RKO (cell line): ENCODE measurements around the gene TMEM218.

Experiments
- DNase-seq: peaks from one replicate; pipeline ENCODE4 v3.0.0-alpha.2; 2016; ENCODE audit warnings: low spot score

TMEM218 gene

DNA sequence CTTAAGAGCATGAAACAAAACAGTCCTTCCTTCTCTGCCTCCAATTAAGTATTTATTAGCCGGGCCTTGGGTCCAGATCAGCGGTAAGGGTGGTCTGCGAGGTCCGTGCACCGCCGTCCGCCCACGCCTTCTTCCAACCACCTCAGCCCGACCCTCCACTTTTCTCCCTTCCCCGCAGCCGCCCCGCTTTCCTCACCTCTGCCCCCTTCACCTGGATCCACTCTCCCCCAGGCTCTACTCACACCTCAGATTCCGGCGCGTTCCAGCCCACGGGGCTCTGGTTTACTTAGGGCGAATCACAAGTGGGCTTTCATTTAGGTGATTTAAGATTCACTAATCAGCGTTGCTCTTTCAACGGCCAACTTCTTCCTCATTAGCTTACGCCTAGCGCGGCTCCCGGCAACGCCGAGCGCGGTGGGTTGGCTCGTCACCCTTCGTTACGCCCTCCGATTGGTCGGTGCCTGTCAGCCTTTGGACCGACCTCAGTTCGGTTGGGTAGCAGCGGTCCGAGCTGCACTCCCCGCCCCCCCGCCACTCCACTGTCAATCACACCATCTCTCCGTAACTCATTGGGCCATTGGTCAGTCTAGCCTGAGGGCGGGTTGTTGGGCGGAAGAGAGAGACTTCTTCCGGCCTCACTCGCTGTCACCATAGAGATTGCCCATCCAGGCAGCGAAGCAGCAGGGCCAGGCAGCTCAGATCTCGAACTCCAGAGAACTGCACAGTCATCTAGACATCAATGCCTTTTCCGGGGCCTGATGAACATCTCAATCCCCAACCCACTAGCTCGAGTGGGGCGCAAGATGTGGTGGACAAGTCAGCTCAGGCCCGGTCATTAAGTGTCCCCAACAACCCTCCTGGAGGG is at the start of gene TMEM218:
Gene TMEM218, minus strand, starts transcription at position 284 of the 865 bp plus-strand sequence. CDS start 9,385 bp downstream, outside the sequence.
- peak; percentile 98 for DNase-seq

DNA sequence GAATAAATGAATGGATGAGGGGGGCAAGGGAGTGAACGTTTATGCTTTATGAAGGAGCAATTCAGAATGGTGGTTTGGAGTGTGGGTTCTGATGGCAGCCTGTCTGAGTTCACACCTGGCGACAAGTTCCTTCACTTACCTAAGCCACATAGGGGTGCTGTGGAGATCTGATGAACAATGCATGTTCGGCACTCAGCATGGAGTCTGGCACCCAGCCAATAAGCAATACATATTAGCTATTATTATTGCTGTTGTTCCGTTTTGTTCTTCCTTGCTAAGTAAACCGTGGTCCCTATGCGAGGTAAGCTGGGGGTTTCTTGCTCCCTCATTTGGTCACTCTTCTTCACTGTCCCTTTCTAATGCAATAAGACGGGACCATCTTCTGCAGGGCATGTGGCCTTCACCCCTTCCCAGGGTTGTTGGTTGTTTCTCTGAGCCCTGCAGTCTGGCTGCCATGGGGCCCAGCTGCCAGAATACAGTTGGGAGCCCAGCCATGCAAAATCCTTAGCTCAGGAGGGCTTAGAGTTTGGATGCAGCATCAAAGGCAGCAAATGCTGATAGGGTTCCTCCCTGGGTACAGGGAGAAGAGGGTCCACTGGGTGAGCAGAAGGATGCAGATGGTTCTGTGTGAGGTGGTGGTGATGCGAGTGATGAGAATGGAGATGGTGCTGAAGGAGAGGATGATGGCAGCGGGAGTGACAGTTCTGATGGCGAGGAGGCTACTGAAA is 46.7 kb upstream of the TMEM218 start:
- DNase-seq = no peak

DNA sequence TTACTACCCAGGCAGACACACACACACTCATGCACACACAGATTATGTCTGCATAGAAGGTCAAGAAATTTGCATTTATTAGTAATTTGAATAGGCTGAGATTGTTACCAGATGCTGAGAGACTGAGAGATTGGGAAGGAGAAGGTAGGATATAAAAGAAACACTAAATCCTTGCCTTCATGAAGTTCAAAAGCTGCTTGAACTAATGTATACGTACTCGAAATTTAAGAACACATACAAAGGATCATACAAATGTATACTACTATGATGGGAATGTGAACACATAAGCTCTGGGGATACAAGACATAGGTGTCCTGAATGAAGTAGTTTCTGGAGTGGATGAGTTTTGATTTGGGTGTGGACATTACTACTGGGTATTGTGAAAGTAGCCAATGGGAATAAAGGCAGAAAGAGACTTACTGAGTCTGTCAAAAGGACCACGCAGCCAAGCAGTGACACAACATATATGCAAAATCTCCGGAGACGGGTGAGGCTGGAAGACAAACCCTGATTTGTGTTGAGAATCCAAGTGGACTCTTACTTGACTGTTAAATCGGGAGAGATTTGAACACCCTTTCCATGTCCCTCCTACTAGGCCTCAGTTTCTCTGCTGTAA is 45.8 kb upstream of the TMEM218 start:
- DNase-seq = no peak

DNA sequence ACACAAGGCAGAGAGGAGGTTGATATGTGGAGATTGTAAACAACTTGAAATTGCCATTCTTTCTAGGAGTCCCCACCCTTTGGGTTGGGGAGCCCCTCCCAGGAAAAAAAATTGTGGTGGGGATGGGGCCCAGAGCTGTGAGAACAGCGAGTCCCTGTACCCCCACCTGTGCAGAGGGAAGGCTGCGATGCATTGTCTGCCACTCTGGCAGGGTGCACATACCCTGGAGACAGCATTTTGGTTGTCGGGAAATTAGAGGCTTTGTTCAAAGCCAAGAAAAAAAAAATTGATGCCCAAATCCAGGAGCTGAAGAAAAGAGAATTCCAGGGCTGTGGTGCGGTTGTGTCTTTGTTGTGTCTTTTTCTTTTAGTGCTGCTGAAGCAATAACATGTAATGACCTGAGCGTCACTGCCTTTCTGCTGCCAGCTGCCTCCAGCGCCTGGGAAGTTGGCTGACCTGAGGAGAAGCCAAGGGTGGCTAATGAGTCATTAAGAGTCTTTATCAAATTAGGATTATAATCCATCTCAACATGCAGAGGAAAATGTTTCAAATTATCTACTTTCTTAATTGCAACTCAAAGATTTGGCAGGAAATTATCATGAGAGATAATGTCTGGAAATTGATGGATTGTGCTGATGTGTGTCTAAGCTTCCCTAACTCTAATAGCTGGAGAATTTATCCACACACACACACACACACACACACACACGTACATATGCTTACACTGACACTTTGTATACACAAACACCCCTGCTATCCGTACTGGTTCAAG is 45.1 kb upstream of the TMEM218 start:
- DNase-seq = no peak

DNA sequence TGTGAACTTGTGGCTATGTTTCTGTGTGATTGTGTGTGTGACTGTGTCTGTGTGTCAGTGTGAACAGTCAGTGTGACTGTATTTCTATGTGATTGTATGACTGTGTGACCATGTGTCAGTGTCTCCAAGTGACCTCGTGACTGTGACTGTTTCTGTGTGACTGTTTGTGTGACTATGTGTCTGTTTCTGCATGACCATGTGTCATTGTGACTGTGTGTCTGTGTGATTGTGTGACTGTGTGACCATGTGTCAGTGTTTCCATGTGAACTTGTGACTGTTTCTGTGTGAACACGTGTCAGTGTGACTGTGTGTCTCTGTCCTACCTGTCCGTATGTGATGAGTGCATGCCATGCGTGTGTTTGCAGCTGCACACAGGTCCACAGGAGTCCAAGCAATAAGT is 44.3 kb upstream of the TMEM218 start:
- peak; percentile 53 for DNase-seq

DNA sequence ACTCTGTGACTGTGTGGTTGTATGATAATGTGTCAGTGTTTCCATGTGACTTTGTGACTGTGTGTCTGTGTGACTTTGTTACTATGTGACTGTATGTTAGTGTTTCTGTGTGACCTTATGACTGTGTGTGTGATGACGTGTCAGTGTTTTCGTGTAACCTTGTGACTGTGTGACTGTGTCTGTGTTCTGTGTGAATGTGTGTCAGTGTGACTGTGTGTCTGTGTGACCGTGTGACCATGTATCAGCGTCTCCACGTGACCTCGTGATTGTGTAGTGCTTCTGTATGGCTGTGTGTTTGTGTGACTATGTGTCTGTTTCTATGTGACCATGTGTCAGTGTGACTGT is 43.6 kb upstream of the TMEM218 start:
- DNase-seq = peak; percentile 24

DNA sequence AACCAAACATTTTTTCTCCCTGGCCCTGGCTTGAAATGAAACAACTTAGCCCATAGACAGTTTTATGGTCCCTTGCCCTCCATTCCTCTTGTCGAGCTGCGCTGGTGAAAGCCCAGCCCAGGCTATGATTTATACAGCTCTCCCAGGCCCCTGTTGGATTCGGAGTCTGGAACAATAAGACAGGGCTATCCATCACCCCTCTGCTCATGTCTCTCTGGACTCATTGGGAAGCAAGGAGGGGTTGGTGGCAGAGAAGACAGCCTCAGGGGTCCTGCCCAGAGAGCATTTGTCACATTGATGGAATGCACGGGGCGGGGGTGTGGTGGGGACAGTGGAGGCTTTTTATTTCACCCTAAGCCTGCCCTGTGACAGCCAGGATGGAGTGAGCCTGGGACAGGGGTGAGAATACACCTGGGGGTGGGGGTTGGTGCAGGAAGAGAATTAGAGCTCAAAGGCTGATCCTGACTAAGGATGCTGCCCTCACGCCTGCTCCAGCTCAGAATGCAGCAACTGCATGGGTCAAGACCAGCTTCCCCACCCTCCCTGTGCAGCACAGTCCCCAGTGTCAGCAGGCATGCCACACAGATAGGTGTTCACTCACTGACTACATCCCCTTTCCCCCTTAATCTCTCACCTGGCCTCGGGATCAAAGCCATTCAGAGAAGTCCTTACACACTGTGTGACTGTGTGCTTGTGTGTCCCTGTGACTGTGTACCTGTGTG is 43.1 kb upstream of the TMEM218 start:
- DNase-seq = no peak

DNA sequence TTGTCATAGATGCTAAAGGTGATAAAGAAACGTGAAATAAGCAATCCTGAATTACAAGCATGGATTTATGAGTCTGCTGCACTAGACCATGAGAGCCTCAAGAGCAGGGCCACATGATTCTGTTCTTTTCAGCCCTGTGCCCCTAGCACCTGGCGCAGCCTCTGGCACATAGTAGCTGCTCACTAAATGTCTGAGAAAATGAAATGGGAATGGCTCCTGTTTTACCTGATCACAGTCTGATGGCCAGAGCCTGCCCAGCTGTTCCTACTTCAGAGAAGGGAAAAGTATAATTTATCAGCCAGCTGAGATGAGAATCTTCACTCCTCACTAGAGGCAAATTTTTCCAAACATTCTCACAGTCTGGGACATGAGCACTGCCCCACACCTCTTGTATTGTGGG is 42.4 kb upstream of the TMEM218 start:
- DNase-seq = no peak

DNA sequence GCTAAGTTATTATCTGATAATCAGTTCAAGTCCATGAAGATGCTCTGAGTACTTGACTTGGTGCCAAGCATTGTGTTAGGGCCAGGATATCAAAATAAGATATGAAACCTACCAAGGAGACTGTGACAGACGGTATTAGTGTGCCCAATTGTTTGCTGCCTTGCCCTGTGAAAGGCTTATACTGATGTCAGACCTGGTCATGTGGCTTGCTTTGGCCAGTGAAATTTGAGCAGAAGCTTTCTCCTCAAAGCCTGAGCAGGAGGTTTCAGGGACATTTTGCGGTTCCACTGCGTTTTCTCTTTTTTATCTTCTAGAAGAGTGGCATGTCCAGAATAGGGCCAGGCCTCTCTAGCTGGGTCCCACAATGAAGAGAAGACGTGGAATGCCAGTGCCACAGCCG is 37.3 kb upstream of the TMEM218 start:
- no peak for DNase-seq

DNA sequence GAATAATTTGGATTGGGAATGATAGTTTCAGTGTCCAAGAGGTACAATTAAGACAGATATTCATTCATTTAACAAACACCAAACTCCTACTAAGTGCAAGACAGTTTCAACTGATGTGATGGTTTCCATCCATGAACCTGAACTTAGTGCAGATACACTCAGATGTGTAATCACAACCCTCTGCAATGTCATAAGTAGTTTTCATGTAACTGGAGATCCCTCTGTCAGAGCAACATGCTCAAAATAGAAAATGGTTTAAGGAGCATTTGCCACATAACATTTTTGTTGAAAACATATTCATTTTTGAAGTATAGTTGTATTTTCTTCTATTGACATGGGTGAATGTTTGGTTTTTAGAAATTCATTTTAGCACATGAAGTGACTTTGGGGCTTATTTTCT is 36.6 kb upstream of the TMEM218 start:
- no peak for DNase-seq

DNA sequence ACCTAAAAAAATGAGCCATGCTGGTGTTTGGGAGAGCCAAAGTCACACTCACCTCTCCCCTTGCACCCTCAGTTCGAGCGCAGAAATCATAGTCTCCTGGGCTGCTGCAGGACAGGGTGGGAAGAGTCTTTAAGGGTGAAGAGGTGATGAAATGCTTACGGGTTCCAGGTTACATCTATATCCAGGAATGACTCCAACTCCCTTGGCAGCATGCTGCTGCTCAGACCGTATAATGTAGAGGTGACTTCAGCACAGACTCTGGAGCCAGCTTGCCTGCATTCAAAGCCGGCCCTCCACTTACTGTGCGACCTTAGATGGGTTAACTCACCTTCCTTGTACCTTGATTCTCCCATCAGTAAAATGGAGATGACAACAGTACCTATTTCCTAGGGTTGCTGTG is 35.9 kb upstream of the TMEM218 start:
- no peak for DNase-seq

DNA sequence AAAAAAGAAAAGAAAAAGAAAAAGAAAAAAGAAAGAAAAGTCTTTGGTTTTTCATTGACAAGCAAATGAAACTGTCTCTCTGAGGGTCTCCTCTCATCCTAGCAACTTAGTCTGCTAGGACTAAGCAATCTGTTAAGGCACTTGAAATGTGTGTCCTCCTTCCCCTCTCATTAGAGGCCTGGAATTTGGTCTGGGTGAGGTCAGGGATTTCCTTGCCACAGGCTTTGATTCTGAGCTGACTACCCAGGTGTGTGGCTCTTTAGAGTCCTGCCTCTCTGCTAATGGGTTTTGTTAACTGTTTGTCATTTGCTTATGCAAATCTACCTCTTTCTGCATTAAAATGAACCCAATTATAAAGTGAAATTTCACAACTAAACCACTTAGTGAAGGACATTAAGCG is 34.8 kb upstream of the TMEM218 start:
- no peak for DNase-seq

DNA sequence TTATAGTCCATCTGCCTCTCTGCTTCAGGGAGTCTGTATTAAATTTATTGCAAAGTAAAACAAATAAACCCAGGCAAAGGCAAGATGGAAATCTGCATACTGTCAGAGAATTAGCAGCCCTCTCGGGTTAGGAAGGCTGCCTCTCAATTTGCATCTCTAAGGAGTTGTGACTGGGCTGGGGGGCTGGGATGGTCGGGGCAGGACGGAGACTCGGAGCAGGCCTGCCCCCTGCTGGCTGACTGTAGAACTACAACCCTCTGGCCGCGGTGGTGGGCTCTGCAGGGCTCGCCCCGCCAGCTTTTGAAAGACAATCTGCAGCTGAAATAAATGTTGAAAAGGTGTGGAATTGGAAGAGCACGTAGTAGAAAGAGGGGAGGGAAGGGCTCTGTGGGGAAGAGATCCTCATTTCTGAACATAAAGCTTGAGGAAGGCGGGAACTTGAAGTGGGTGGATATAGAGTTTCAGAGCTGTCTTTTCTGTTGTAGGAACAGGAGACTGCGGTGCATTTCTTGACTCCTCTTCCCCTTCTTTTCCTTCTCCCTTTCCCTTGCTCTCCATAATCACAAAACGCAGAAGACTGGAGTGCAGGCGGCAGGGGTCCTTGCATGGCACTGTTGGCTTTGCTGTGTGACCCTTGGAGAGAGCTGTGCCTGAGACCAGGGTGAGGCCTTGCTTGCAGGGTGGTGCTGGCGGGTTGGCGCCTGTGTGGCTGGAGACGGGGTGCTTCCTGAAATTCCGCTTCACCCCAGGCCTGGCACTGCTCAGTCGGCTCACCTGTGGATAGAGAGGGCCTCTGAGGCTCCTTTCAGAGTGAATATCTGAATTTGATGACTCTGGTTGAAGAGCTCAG is 30.5 kb upstream of the TMEM218 start:
- no peak for DNase-seq

DNA sequence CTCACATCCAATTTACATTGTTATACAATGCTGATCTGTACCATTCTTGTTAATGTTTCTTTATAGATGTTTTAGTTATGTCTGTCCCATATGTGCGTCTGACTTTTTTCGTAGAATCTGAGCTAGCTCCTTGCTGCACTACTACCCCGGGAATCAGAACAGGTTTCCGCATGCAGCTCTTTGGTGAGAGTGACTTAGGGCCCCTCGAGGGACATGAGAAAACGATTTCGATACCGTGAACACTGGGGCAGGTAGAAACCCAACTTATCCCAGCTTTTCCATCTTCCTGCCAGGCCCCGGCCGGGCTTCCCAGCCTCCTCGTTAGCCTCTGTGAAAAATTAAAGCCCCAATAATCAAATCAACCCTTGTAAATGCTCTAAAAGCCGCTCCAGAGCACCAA is 29.8 kb upstream of the TMEM218 start:
- DNase-seq = no peak

DNA sequence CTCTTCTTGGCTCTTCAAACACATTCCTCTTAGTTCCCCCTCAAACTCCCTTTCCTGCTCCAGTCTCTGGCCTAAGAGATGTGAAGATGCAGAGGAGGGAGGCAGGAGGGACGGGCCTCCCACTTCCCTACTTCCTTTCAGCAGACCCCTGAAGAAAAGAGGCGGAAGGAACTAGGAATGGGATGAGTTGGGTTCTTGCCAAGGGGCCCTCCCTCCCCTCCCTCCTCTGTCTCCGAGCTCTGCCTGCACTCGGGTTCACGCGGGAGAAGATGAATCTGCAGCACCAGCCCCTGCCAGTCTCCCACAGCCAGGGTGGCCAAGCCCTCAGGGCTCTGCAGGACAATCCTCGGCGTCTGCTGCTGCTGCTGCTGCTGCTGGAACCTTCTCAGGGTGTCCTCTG is 28.8 kb upstream of the TMEM218 start:
- no peak for DNase-seq

DNA sequence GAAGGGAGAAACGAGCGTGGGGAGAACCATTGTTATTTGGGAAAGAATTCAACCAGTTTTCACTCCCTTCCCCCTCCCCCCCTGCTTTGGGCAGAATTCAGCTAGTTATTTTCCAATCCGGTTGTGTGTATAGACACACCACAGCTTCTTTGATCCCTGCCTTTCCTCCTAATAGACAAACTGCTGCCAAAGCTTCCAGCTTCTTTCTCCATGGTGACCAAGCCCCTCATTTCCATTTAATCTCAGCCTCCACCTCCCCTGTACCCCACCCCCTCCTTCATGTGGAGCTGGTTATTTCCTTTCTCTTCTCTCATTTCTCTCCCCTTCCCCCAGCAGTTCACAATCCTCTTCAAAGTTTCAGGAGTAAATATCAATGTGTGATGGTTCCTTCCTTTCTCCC is 28.4 kb upstream of the TMEM218 start:
- no peak for DNase-seq

DNA sequence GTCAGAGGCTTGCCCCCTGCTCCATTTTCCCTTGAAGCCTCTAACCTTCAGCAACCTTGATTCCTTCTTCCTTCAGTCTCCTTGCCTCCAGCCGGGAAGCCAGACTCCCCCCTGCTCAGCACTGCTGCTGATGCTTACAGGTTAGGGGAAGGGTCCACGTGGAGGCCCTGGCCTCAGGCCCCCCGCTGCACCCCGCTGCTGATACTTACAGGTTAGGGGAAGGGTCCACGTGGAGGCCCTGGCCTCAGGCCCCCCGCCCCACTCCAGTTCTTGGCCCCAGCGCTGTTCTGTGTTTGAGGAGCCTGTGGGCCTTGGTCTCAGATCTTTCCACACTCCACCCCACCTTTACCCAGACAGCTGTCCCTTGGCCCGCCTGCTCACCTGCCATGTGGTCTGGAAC is 27.5 kb upstream of the TMEM218 start:
- no peak for DNase-seq

DNA sequence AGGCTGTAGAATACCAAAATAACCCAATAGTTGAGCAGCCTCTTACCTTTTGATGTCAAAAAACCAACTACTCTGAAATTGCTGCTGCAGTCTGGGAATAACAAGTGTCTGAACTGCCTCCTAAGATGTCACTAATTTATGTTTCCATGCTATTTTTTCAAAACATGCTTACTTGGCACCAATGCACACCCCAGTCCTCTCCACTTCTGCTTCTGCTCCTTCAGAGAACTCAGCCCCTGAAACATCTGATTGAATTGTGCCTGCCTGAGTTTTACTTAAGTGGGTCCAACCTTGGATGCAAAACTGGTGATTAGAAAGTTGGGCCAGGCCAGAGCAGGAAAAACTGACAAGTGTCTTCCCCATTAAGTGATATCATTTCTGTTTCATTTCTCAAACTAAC is 24.6 kb upstream of the TMEM218 start:
- DNase-seq = no peak

DNA sequence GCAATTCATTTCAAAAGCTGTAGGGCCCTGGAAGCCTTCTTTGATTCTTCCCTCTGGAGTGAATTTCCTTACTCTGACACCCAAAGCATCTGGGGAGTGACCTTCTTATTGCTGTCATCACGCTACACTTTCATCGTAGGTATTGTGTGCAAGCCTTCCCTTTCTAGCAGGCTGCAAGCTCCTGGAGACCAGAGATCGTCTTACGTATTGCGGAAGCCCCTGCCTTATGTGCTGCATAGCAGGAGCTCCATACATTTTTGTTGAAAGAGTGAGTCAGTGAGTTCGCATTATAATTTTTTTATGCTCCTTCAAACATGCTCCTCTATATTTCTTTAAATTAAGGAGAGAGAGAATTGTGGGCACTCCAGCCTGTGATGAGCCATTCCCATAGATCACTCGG is 21.2 kb upstream of the TMEM218 start:
- no peak for DNase-seq

DNA sequence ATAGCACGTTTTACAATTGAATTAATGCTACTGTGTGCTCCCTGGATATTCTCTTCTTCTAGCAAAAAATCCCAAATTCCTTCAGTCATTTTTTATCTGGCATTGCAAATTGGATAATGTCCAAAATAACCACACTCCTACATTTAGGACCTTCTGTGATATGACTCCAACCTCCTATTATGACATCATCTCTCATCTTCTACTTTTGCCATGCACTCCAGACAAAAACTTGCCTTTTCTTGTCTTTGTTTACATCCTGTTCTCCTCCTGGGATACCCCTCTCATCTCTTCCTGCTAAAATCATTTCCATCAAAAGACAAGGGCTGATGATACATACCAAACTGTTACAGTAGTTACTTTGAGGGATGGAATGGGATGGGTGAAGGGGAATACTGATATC is 20.6 kb upstream of the TMEM218 start:
- DNase-seq = no peak
